ENCODE results near the gene BRINP1. TPM values are rescaled to one million over a fixed set of nuclear protein-coding genes. Genes with fewer than 3 reads are reported as not detected.

Gene BRINP1
- total RNA-seq, 1 experiment from 2014 or later = not detected

GRCh38 chr9:119154527-119154926 is 214.7 kb downstream of the BRINP1 start:
- ChIA-PET POLR2A (ENCODE audit: low non-redundant PET) (no interaction called here), CTCF (no interaction called here)
- DNase-seq (ENCODE audit: low spot score) = no peak
- H3K9me3 ChIP-seq (ENCODE audit: low read depth, low read length, poor library complexity, severe bottlenecking) = no peaks in the 10 kb centered on the region
- no TSS peak for BruUV-seq (replicated peaks)
- H3K27ac ChIP-seq (ENCODE audit: low read depth, low read length, poor library complexity, severe bottlenecking) = no peak overlapping the region
- H3K27me3 ChIP-seq (replicated peaks; ENCODE audit: insufficient read depth, low read depth, low read length, poor library complexity) = no peaks in the 10 kb centered on the region
- TF ChIP-seq EZH2 (IDR thresholded peaks at IDR 0.05; ENCODE audit: borderline replicate concordance, low read depth, low read length, poor library complexity, severe bottlenecking) = no peak
- TF ChIP-seq, protein P1, sequence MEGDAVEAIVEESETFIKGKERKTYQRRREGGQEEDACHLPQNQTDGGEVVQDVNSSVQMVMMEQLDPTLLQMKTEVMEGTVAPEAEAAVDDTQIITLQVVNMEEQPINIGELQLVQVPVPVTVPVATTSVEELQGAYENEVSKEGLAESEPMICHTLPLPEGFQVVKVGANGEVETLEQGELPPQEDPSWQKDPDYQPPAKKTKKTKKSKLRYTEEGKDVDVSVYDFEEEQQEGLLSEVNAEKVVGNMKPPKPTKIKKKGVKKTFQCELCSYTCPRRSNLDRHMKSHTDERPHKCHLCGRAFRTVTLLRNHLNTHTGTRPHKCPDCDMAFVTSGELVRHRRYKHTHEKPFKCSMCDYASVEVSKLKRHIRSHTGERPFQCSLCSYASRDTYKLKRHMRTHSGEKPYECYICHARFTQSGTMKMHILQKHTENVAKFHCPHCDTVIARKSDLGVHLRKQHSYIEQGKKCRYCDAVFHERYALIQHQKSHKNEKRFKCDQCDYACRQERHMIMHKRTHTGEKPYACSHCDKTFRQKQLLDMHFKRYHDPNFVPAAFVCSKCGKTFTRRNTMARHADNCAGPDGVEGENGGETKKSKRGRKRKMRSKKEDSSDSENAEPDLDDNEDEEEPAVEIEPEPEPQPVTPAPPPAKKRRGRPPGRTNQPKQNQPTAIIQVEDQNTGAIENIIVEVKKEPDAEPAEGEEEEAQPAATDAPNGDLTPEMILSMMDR (conservative IDR thresholded peaks at IDR 0.05; ENCODE audit: low read depth, low read length) = no peak
- no peak overlapping the region for H3K4me3 ChIP-seq (ENCODE audit: low read depth, low read length, poor library complexity, severe bottlenecking)
- intact Hi-C loops (cut with micrococcal nuclease; ENCODE audit: unreplicated experiment) = no loop called here
- no peaks in the 10 kb centered on the region for H3K36me3 ChIP-seq (ENCODE audit: insufficient read depth, low read length, poor library complexity, severe bottlenecking)
- H3K4me1 ChIP-seq (ENCODE audit: insufficient read depth, low read length, poor library complexity, severe bottlenecking) = no peaks in the 10 kb centered on the region

DNA sequence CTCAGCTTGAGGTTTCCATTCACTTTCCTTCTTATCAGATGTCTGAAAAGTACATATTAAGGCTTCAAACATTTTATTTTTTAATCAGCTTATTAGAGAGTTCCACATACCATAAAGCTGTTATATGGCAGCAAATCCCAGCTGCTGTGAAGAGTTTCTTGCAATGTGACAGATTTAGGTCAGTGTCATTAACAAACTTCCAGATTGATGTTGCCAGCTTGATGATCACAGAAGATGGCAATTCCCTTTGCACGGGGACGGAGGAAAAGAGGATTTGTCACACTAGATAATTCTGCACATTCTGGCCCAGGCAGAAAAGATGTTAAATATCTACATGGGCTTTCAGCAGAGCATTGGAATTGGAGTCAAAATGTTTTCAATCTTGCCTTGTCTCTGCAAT is 215.8 kb downstream of the BRINP1 start:
- no peaks in the 10 kb centered on the region for H3K36me3 ChIP-seq (ENCODE audit: insufficient read depth, low read length, poor library complexity, severe bottlenecking)
- no peaks in the 10 kb centered on the region for H3K9me3 ChIP-seq (ENCODE audit: low read depth, low read length, poor library complexity, severe bottlenecking)
- H3K4me3 ChIP-seq (ENCODE audit: low read depth, low read length, poor library complexity, severe bottlenecking) = no peak overlapping the region
- no peak for DNase-seq (ENCODE audit: low spot score)
- POLR2A ChIA-PET (ENCODE audit: low non-redundant PET) = no interaction called here
- no peaks in the 10 kb centered on the region for H3K4me1 ChIP-seq (ENCODE audit: insufficient read depth, low read length, poor library complexity, severe bottlenecking)
- H3K27ac ChIP-seq (ENCODE audit: low read depth, low read length, poor library complexity, severe bottlenecking) = no peak overlapping the region
- CTCF ChIA-PET = no interaction called here
- H3K27me3 ChIP-seq (replicated peaks; ENCODE audit: insufficient read depth, low read depth, low read length, poor library complexity) = no peaks in the 10 kb centered on the region
- BruUV-seq (replicated peaks) = no TSS peak
- intact Hi-C loops (cut with micrococcal nuclease; ENCODE audit: unreplicated experiment) = no loop called here
- no peak for TF ChIP-seq EZH2 (IDR thresholded peaks at IDR 0.05; ENCODE audit: borderline replicate concordance, low read depth, low read length, poor library complexity, severe bottlenecking)
- TF ChIP-seq, protein P1 (conservative IDR thresholded peaks at IDR 0.05; ENCODE audit: low read depth, low read length) = no peak

DNA sequence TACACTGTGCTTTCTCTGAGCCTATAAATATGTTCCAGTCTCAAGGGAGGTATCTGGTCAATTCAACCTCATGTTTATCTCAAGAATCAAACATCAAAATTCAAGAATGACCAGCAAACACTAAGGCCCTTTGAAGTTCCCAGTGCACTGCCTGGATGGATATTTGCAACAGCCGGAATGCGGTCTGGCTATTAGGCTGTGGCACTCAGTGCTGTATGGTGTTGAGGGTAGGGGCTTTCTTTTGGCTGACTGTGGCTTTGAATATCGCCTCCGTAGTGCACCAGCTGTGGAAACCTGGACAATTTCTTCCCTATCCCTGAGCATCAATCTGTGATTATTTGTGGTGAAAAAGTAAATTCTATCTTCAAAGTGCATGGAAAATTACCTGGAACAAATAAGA is 220.4 kb downstream of the BRINP1 start:
- H3K4me3 ChIP-seq (ENCODE audit: low read depth, low read length, poor library complexity, severe bottlenecking) = no peak overlapping the region
- H3K4me1 ChIP-seq (ENCODE audit: insufficient read depth, low read length, poor library complexity, severe bottlenecking) = no peaks in the 10 kb centered on the region
- CTCF ChIA-PET = no interaction called here
- no peaks in the 10 kb centered on the region for H3K27me3 ChIP-seq (replicated peaks; ENCODE audit: insufficient read depth, low read depth, low read length, poor library complexity)
- POLR2A ChIA-PET (ENCODE audit: low non-redundant PET) = no interaction called here
- intact Hi-C loops (cut with micrococcal nuclease; ENCODE audit: unreplicated experiment) = no loop called here
- BruUV-seq (replicated peaks) = no TSS peak
- H3K36me3 ChIP-seq (ENCODE audit: insufficient read depth, low read length, poor library complexity, severe bottlenecking) = no peaks in the 10 kb centered on the region
- no peak overlapping the region for H3K27ac ChIP-seq (ENCODE audit: low read depth, low read length, poor library complexity, severe bottlenecking)
- TF ChIP-seq, protein P1 (conservative IDR thresholded peaks at IDR 0.05; ENCODE audit: low read depth, low read length) = no peak
- no peak for TF ChIP-seq EZH2 (IDR thresholded peaks at IDR 0.05; ENCODE audit: borderline replicate concordance, low read depth, low read length, poor library complexity, severe bottlenecking)
- no peaks in the 10 kb centered on the region for H3K9me3 ChIP-seq (ENCODE audit: low read depth, low read length, poor library complexity, severe bottlenecking)
- no peak for DNase-seq (ENCODE audit: low spot score)
